Small intestine (tissue), 7 donors: ENCODE data around the gene DTNB. TPM values are rescaled to one million over a fixed set of nuclear protein-coding genes. Genes with fewer than 3 reads are reported as not detected.

ENCODE experiments used
- DNase-seq, 2 donors: peaks; one replicate each; pipeline versions ENCODE4 v3.0.0 to v3.0.0-alpha.2; 2013
- FAIRE-seq: peaks from 2 replicates; lab custom pipeline; 2012; peaks lifted over from hg19 to GRCh38; lab: Jason Lieb, UNC
- H3K27ac ChIP-seq, 3 donors: one replicate each; pipeline ENCODE4 v1.5.1; 2013; ENCODE audit warnings: low read length in 2 of 3, mild to moderate bottlenecking in 2 of 3, control low read depth in 1 of 3, inconsistent platforms in 1 of 3, low read depth in 1 of 3, moderate library complexity in 1 of 3
- H3K27me3 ChIP-seq, 3 donors: one replicate each; pipeline ENCODE4 v1.6.1; 2013; ENCODE audit warnings: low read length in 3 of 3, inconsistent platforms in 1 of 3; ENCODE audit not compliant: control insufficient read depth in 3 of 3, insufficient read depth in 3 of 3
- H3K36me3 ChIP-seq, 3 donors: one replicate each; pipeline ENCODE4 v1.6.1; 2013; ENCODE audit warnings: low read length in 3 of 3, inconsistent platforms in 1 of 3, low read depth in 1 of 3, mild to moderate bottlenecking in 1 of 3, moderate library complexity in 1 of 3; ENCODE audit not compliant: control insufficient read depth in 3 of 3, insufficient read depth in 2 of 3
- H3K4me1 ChIP-seq, 3 donors: one replicate each; pipeline ENCODE4 v1.6.1; 2013; ENCODE audit warnings: low read length in 2 of 3, inconsistent platforms in 1 of 3, low read depth in 1 of 3, mild to moderate bottlenecking in 1 of 3, moderate library complexity in 1 of 3; ENCODE audit not compliant: control insufficient read depth in 3 of 3, insufficient read depth in 2 of 3
- H3K4me3 ChIP-seq, 3 donors: one replicate each; pipeline ENCODE4 v1.5.1; 2013; ENCODE audit warnings: low read length in 3 of 3, control low read depth in 1 of 3, inconsistent platforms in 1 of 3, low read depth in 1 of 3, mild to moderate bottlenecking in 1 of 3, moderate library complexity in 1 of 3
- H3K9me3 ChIP-seq, 2 donors: one replicate each; pipeline ENCODE4 v1.6.1; 2013; ENCODE audit warnings: low read depth in 1 of 2, low read length in 1 of 2; ENCODE audit not compliant: control insufficient read depth in 2 of 2, insufficient read depth in 1 of 2
- WGBS, 3 donors: extraction: QIAGEN DNeasy Blood & Tissue Kit; methylation state at CpG; one replicate each; pipeline ENCODE4 v1.1.7; 2013; 5-methylcytosine and 5-hydroxymethylcytosine counted together
- polyA plus RNA-seq, 4 donors: library from polyadenylated mRNA; stranded (reverse) in 3 of 4; unstranded in 1 of 4; fragments of 200-250 nt in 3 of 4; fragments of 120-200 nt in 1 of 4; gene quantifications; one replicate each; pipeline versions ENCODE4 v1.2.1 to v1.2.3, GENCODE V29; 2013
- donor health status: healthy with polysubstance abuse.
- donor health status: control.
- donor health status: control.
- donor health status: Bipolar disorder and iron deficiency.
- donor health status: healthy.

Gene DTNB
- polyA plus RNA-seq, 4 donors, result 2.4 to 9.7 (median 4.4) TPM

DNA sequence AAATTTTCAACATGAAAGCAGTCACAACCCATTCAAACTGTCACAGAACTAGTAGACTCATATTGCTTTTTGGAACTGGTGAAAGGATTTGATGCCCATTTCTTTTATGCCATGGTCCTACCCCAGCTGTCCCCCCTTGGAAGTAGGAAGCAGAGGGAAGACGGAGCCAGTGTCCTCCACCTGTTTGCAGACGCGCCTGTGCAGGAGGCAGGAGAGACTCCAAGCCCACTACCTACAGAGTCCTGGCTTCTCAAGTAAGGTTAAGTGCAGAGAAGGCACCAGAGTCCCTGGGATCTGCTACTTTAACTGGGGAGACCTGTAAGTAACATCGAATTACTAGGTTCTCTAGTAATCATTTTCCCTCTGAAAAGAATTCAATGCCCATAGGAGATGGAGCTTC is 299.0 kb downstream of the DTNB start:
- no peaks in the 10 kb centered on the region for H3K9me3 ChIP-seq
- no peak for FAIRE-seq
- peaks cover 0 to 3% (median 0%) of the 10 kb centered on the region in 3 donors for H3K36me3 ChIP-seq
- H3K27me3 ChIP-seq, result no peaks in the 10 kb centered on the region
- no peak overlapping the region for H3K27ac ChIP-seq
- peaks cover 0 to 47% (median 3%) of the 10 kb centered on the region in 3 donors for H3K4me1 ChIP-seq
- 94 to 99% (median 96%) methylated on average over 4 of the region's 4 CpGs for WGBS, 3 donors
- DNase-seq, result no peak
- H3K4me3 ChIP-seq, result no peak overlapping the region

- Histone ChIP-seq H3K27ac (no peak overlapping the region), H3K4me1 (peaks cover 0 to 48% (median 3%) of the 10 kb centered on the region in 3 donors), H3K27me3 (no peaks in the 10 kb centered on the region), H3K36me3 (peaks cover 0 to 3% (median 0%) of the 10 kb centered on the region in 3 donors), H3K9me3 (no peaks in the 10 kb centered on the region), H3K4me3 (no peak overlapping the region)
- FAIRE-seq, result no peak
- peak in 1 of 2 donors; percentile 39 for DNase-seq
- 20 to 68% (median 33%) methylated on average over 14 to 20 of the region's 20 CpGs for WGBS, 3 donors
Observed at GRCh38 chr2:25373269-25373981, 300.0 kb downstream of the DTNB start.

- peaks cover 0 to 47% (median 3%) of the 10 kb centered on the region in 3 donors for H3K4me1 ChIP-seq
- no peak for FAIRE-seq
- H3K9me3 ChIP-seq, result no peaks in the 10 kb centered on the region
- H3K27me3 ChIP-seq, result no peaks in the 10 kb centered on the region
- no peak for DNase-seq
- H3K4me3 ChIP-seq, result peak overlapping the region in 1 of 3 donors; percentile 10
- 76 to 87% (median 84%) methylated on average over 21 to 25 of the region's 25 CpGs for WGBS, 3 donors
- H3K36me3 ChIP-seq, result peaks cover 0 to 3% (median 0%) of the 10 kb centered on the region in 3 donors
- peak overlapping the region in 1 of 3 donors; percentile 62 for H3K27ac ChIP-seq
Observed at GRCh38 chr2:25372405-25373268, 300.7 kb downstream of the DTNB start.

DNA sequence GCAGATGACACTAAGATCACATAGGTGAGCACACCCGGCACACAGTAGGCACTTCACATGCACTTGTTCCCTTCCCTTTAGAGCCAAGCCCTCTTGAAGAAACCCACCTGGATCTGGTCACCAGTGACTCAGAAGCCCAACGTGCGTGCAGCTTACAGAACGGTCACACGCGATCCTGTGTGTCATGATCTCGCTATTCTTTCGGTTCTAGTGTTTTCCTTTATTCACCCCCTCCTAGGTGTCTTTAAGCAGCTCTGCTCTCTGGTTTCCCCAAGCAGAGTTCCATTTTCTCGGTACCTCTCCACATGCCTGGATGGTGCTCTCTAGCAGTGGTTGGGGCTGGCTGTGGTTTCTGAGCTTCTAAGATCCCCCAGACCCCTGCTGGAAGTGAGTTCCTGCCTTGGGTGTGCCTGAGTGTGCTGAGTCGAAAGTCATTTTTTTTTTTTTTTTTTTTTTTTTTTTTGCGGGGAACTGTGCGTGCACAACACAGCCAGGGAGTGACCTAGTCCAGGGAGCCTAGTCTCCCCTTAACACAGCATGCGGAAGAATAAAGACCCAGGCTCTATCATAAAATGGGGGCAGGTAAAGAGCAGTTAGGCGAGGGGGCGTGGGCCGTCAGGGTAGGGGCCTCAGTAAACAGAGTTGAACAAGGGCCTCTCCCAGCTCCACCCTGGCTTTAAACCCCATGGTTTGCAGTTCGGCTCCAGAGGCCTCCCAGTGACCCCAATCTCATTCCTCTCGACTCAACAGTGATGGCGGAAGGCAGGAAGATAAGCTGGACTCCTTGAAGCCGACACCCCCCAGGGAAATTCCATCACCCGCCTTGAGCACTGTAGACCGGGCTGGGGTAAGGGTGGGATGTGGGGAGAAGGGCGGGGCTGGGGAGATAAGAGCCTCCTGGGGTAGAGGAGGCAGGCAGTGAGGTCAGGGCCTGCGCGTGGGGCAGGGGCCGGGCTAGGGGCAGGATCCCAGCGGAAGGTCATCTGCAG is 301.8 kb downstream of the DTNB start:
- peak overlapping the region in 1 of 3 donors; percentile 10 for H3K4me3 ChIP-seq
- FAIRE-seq (no peak), DNase-seq (peak in 1 of 2 donors; percentile 81)
- peaks cover 0 to 39% (median 0%) of the 10 kb centered on the region in 3 donors for H3K4me1 ChIP-seq
- no peaks in the 10 kb centered on the region for H3K9me3 ChIP-seq
- peak overlapping the region in 1 of 3 donors; percentile 62 for H3K27ac ChIP-seq
- H3K27me3 ChIP-seq, result no peaks in the 10 kb centered on the region
- peaks cover 0 to 3% (median 0%) of the 10 kb centered on the region in 3 donors for H3K36me3 ChIP-seq
- WGBS, 3 donors, result 74 to 85% (median 78%) methylated on average over 23 to 27 of the region's 27 CpGs

GRCh38 chr2:25369876-25370275 is 303.5 kb downstream of the DTNB start:
- no peak overlapping the region for H3K4me3 ChIP-seq
- H3K4me1 ChIP-seq, result peaks cover 0 to 38% (median 0%) of the 10 kb centered on the region in 3 donors
- DNase-seq (no peak), FAIRE-seq (no peak)
- no peaks in the 10 kb centered on the region for H3K9me3 ChIP-seq
- WGBS, 3 donors, result 79 to 84% (median 83%) methylated on average over 5 of the region's 5 CpGs
- H3K27ac ChIP-seq, result no peak overlapping the region
- H3K36me3 ChIP-seq, result peaks cover 0 to 3% (median 0%) of the 10 kb centered on the region in 3 donors
- no peaks in the 10 kb centered on the region for H3K27me3 ChIP-seq

GRCh38 chr2:25369439-25369838 is 303.9 kb downstream of the DTNB start:
- Histone ChIP-seq H3K9me3 (no peaks in the 10 kb centered on the region), H3K4me3 (no peak overlapping the region), H3K36me3 (peaks cover 0 to 3% (median 0%) of the 10 kb centered on the region in 3 donors), H3K4me1 (peaks cover 0 to 38% (median 0%) of the 10 kb centered on the region in 3 donors), H3K27me3 (no peaks in the 10 kb centered on the region), H3K27ac (no peak overlapping the region)
- 71 to 84% (median 78%) methylated on average over 4 of the region's 4 CpGs for WGBS, 3 donors
- no peak for FAIRE-seq
- no peak for DNase-seq

DNA sequence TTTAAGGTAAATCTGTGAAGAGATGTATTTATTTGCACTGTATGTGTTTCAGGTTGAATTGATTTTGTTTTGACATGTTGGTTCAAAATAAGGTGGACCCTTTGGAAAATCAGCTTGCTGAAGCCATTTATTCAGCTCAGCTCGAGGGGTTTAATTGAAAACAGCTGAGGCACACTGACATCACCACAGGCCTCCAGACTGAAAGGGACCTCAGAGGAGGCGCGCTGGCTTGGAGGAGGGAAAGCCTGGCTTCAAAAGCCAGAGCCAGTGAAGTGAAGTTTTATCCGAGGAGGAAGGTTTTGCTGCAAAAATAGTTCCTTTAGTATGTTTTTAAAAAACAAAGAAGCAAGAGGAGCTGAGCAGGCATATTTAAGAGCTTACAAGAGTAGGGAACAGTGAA is 304.7 kb downstream of the DTNB start:
- FAIRE-seq (no peak), DNase-seq (no peak)
- Histone ChIP-seq H3K27ac (no peak overlapping the region), H3K4me1 (peaks cover 0 to 38% (median 0%) of the 10 kb centered on the region in 3 donors), H3K9me3 (no peaks in the 10 kb centered on the region), H3K27me3 (no peaks in the 10 kb centered on the region), H3K36me3 (no peaks in the 10 kb centered on the region), H3K4me3 (no peak overlapping the region)
- 77 to 90% (median 81%) methylated on average over 4 of the region's 4 CpGs for WGBS, 3 donors
